B cell (primary cell): ENCODE measurements around the gene TSSC4.

Source experiments
- CTCF ChIP-seq: fragments of 200-600 bp; IDR thresholded peaks from one replicate; pipeline ENCODE4 v1.8.0; 2022; ENCODE audit warnings: antibody characterized with exemption, mild to moderate bottlenecking
- EZH2 ChIP-seq: IDR thresholded peaks from 2 replicates; pipeline ENCODE4 v1.6.1; 2012; ENCODE audit warnings: borderline replicate concordance, low read depth, mild to moderate bottlenecking, moderate library complexity, low read length; ENCODE audit not compliant: insufficient read depth, poor library complexity, severe bottlenecking

DNA sequence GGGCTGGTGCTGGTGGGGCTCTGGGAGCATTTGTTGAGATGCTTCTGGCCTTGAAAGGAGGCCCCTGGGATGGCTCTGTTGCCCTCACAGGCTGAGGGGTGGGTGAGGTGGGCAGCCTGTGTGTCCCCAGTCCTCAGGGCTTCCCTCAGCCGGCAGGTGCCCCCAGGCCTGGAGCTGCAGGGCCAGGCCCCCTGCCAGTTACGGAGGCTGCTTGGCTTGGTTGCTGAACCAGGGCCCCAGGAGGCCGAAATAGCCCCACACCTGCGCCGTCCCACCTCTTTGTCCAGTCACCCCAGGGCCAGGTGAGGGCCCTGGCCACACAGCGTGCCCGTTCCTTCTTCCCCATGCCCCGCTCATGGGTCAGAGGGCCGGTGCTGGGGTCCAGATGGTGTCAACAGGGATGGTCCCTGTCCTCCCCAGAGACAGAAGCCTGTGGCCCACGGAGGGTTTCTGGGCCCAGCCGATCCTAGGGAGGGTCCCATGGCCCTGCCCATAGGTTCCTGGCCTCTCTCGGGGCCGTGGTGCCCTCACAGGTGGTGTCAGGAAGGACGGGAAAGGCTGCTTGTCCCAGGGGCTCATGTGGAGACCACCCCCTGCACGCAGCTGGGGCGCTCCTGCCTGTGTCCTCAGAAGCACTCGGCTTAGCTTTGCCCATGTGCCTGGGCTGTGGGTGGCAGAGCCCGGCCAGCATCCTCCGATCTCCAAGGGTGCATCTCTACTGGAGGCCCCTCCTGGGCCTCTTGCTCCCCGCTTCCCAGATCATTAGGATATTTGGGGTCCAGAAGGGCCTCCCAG is 9.2 kb upstream of the TSSC4 start:
- TF ChIP-seq EZH2 (no peak), CTCF (no peak)
